Peyer's patch (tissue), 4 donors: ENCODE results near the gene BIRC2.

Experiments used
- POLR2A ChIP-seq, 2 donors: fragments of 450-650 bp; IDR thresholded peaks; one replicate each; pipeline ENCODE4 v1.5.1; 2017; ENCODE audit warnings: antibody characterized with exemption in 2 of 2, mild to moderate bottlenecking in 2 of 2, moderate library complexity in 2 of 2
- TF ChIP-seq, protein P1 (sequence below), 6 experiments: fragments of 450-650 bp in 4 of 6; fragments of 200-600 bp in 2 of 6; sonication (generic) in 1 of 6; IDR thresholded peaks; one replicate each; pipeline ENCODE4 v1.5.1; 2017 to 2019; ENCODE audit warnings: antibody characterized with exemption in 6 of 6, mild to moderate bottlenecking in 3 of 6, moderate library complexity in 1 of 6

DNA sequence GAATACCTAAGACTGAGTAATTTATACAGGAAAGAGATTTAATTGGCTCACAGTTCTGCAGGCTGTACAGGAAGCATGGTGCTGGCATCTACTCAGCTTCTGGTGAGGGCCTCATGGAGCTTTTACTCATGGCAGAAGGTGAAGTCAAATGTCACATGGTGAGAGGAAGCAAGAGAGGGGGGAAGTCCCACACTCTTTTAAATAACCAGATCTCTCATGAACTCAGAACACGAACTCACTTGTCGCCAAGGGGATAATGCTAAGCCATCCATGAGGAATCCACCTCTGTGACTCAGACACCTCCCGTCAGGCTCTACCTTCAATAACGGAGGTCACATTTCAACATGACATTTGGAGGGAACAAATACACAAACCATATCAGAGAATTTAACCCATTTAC, 42.2 kb downstream of the BIRC2 start:
- TF ChIP-seq, protein P1, sequence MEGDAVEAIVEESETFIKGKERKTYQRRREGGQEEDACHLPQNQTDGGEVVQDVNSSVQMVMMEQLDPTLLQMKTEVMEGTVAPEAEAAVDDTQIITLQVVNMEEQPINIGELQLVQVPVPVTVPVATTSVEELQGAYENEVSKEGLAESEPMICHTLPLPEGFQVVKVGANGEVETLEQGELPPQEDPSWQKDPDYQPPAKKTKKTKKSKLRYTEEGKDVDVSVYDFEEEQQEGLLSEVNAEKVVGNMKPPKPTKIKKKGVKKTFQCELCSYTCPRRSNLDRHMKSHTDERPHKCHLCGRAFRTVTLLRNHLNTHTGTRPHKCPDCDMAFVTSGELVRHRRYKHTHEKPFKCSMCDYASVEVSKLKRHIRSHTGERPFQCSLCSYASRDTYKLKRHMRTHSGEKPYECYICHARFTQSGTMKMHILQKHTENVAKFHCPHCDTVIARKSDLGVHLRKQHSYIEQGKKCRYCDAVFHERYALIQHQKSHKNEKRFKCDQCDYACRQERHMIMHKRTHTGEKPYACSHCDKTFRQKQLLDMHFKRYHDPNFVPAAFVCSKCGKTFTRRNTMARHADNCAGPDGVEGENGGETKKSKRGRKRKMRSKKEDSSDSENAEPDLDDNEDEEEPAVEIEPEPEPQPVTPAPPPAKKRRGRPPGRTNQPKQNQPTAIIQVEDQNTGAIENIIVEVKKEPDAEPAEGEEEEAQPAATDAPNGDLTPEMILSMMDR (IDR thresholded peaks at IDR 0.05) = no peak
- no peak for TF ChIP-seq POLR2A (IDR thresholded peaks at IDR 0.05)
